HepG2 (cell line): Measurements from ENCODE around the gene ZNF79. TPM values are rescaled to one million over a fixed set of nuclear protein-coding genes. Genes with fewer than 3 reads are reported as not detected.

ENCODE experiments used
- ARNTL ChIP-seq: sonication (generic); formaldehyde crosslinking; IDR thresholded peaks from 2 replicates; pipeline ENCODE4 v1.4.0; 2020; ENCODE audit warnings: mild to moderate bottlenecking, missing genetic modification reagents
- ATF7 ChIP-seq, 2 experiments: fragments of 450-650 bp in 1 of 2; sonication (generic) in 1 of 2; formaldehyde crosslinking in 1 of 2; IDR thresholded peaks; 2 replicates each; pipeline versions ENCODE4 v1.4.0 to v1.6.1; 2016 to 2020; ENCODE audit warnings: antibody characterized with exemption in 1 of 2, mild to moderate bottlenecking in 1 of 2, missing genetic modification reagents in 1 of 2
- DMTF1 ChIP-seq: sonication (generic); formaldehyde crosslinking; IDR thresholded peaks from 2 replicates; pipeline ENCODE4 v1.4.0; 2020; ENCODE audit warnings: mild to moderate bottlenecking, missing genetic modification reagents
- FOXJ3 ChIP-seq: sonication (generic); formaldehyde crosslinking; IDR thresholded peaks from 2 replicates; pipeline ENCODE4 v1.4.0; 2020; ENCODE audit warnings: missing genetic modification reagents, mild to moderate bottlenecking, borderline replicate concordance
- JUN ChIP-seq: sonication (generic); formaldehyde crosslinking; IDR thresholded peaks from 2 replicates; pipeline ENCODE4 v1.4.0; 2020; ENCODE audit warnings: mild to moderate bottlenecking, missing genetic modification reagents
- MTA3 ChIP-seq: sonication (generic); formaldehyde crosslinking; IDR thresholded peaks from 2 replicates; pipeline ENCODE4 v1.4.0; 2020; ENCODE audit warnings: missing genetic modification reagents
- NRL ChIP-seq: sonication (generic); formaldehyde crosslinking; IDR thresholded peaks from 2 replicates; pipeline ENCODE4 v1.5.0; 2020; ENCODE audit warnings: missing genetic modification reagents, mild to moderate bottlenecking, moderate library complexity, borderline replicate concordance
- PTBP1 ChIP-seq: fragments of 200-400 bp; formaldehyde crosslinking; IDR thresholded peaks from 2 replicates; pipeline ENCODE4 v1.6.1; 2018; ENCODE audit warnings: low read length, low read depth; ENCODE audit not compliant: poor library complexity, severe bottlenecking
- RARG ChIP-seq: sonication (generic); formaldehyde crosslinking; IDR thresholded peaks from 2 replicates; pipeline ENCODE4 v1.4.0; 2020; ENCODE audit warnings: low read depth, mild to moderate bottlenecking, missing genetic modification reagents
- SRSF9 ChIP-seq: fragments of 200-400 bp; formaldehyde crosslinking; IDR thresholded peaks from 2 replicates; pipeline ENCODE4 v1.6.1; 2018; ENCODE audit warnings: borderline replicate concordance, mild to moderate bottlenecking, low read depth, low read length; ENCODE audit not compliant: insufficient read depth, poor library complexity, severe bottlenecking
- ZFP91 ChIP-seq: sonication (generic); formaldehyde crosslinking; IDR thresholded peaks from 2 replicates; pipeline ENCODE4 v1.9.0; 2022; ENCODE audit warnings: missing genetic modification reagents, mild to moderate bottlenecking, borderline replicate concordance
- ZIK1 ChIP-seq: sonication (generic); formaldehyde crosslinking; IDR thresholded peaks from 2 replicates; pipeline ENCODE4 v1.5.0; 2020; ENCODE audit warnings: mild to moderate bottlenecking, low read depth, missing genetic modification reagents, borderline replicate concordance
- ZKSCAN1 ChIP-seq: fragments of 150-350 bp; IDR thresholded peaks from 2 replicates; pipeline ENCODE4 v1.6.1; 2014; ENCODE audit warnings: low read length
- ZNF24 ChIP-seq: fragments of 450-650 bp; IDR thresholded peaks from 2 replicates; pipeline ENCODE4 v1.6.1; 2017; ENCODE audit warnings: antibody characterized with exemption, mild to moderate bottlenecking
- ZNF282 ChIP-seq: fragments of 450-650 bp; IDR thresholded peaks from 2 replicates; pipeline ENCODE4 v1.6.1; 2018; ENCODE audit not compliant: partially characterized antibody
- polyA plus RNA-seq, 8 experiments: library from polyadenylated mRNA; depleted of rRNA in 3 of 8; stranded (reverse) in 7 of 8; unstranded in 1 of 8; fragments of >200 nt; fragmentation: Illumina TruSeq in 4 of 8; extraction: Trizol in 4 of 8; gene quantifications; 2 replicates each; pipeline versions ENCODE4 v1.2.1 to v1.2.3, GENCODE V29; 2011 to 2016; ENCODE audit warnings: low read depth in 4 of 8, missing spikeins in 1 of 8, mixed read lengths in 1 of 8; ENCODE audit not compliant: insufficient read depth in 1 of 8
- total RNA-seq, 5 experiments: library from RNA; depleted of rRNA; stranded (reverse); fragments of >200 nt; fragmentation: Illumina TruSeq; extraction: Trizol; gene quantifications; 2 replicates each; pipeline ENCODE4 v1.2.3, GENCODE V29; 2016; ENCODE audit warnings: low read depth in 1 of 5
- TF ChIP-seq, protein P1 (sequence below): sonication (generic); formaldehyde crosslinking; conservative IDR thresholded peaks from 2 replicates; pipeline ENCODE4 v1.8.1; 2023; ENCODE audit warnings: missing genetic modification reagents
- TF ChIP-seq, protein P2 (sequence below): IDR thresholded peaks from 2 replicates; pipeline ENCODE4 v1.6.1; 2018; ENCODE audit warnings: missing genetic modification reagents
- TF ChIP-seq, protein P3 (sequence below): sonication (generic); formaldehyde crosslinking; IDR thresholded peaks from 2 replicates; pipeline ENCODE4 v1.8.1; 2023; ENCODE audit warnings: mild to moderate bottlenecking, missing genetic modification reagents

ZNF79 gene
- total and polyA plus RNA-seq, 2 of the 13 experiments (the other 11 are each of a cell fraction or from before 2014, with no cell fraction given) = 3.7 to 8.1 TPM

DNA sequence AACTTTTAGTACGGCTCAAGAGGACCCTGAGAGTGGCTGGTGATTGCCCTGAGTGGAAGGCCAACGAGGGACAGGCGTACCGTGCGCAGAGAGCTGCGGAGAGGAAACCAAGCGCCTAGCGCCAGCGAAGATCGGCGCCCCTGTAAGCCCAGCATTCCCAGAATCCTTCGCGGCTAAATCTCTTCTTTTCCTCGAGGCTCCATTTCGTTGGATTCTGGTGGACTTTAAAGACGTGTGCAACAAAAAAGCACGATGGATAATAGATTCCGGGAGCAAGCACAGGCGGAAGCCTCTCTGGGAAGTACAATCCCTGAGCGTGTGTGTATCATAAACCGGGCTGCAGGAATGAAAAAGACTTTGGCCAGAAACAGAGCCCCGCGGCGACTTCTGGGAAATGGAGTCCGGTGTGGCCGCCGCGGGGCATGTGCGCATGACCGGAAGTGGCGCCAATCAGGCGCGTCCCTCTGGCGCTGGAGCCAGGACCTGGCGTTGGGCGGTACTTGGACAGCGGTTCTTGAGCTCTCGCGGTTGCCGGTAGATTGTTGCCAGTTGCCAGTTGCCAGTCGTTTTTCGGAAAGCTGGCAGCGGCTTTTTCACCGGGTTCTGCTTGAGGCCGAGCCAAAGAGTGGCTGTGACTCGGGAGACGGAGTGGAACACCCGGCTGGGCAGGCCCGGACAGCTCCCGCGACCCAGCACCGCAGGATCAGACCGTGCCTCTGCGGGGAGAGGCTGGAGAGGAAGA, at the start of gene ZNF79 (continued):
- TF ChIP-seq, protein P1, sequence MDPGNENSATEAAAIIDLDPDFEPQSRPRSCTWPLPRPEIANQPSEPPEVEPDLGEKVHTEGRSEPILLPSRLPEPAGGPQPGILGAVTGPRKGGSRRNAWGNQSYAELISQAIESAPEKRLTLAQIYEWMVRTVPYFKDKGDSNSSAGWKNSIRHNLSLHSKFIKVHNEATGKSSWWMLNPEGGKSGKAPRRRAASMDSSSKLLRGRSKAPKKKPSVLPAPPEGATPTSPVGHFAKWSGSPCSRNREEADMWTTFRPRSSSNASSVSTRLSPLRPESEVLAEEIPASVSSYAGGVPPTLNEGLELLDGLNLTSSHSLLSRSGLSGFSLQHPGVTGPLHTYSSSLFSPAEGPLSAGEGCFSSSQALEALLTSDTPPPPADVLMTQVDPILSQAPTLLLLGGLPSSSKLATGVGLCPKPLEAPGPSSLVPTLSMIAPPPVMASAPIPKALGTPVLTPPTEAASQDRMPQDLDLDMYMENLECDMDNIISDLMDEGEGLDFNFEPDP (CRISPR knock-in tag) = no peak
- TF ChIP-seq ZIK1 (CRISPR knock-in tag) (0 out of 2 replicates have a peak, but pooled peaks have one; percentile 28), ZNF282 (no peak), ZKSCAN1 (no peak), SRSF9 (no peak), FOXJ3 (CRISPR knock-in tag) (no peak; the same call in 1 of the 2 replicates), MTA3 (CRISPR knock-in tag) (no peak), ARNTL (CRISPR knock-in tag) (no peak), PTBP1 (peak; percentile 13), DMTF1 (CRISPR knock-in tag) (no peak), ZNF24 (no peak), ZFP91 (CRISPR knock-in tag) (peak; percentile 86; the same call in 1 of the 2 replicates), NRL (peak; percentile 41; the same call in 1 of the 2 replicates), RARG (CRISPR knock-in tag) (no peak), JUN (no peak), ATF7 (IDR thresholded peaks at IDR 0.05) (no peak), ATF7 (CRISPR knock-in tag; IDR thresholded peaks at IDR 0.05) (0 out of 2 replicates have a peak, but pooled peaks have one; percentile 20)
- TF ChIP-seq, protein P2, sequence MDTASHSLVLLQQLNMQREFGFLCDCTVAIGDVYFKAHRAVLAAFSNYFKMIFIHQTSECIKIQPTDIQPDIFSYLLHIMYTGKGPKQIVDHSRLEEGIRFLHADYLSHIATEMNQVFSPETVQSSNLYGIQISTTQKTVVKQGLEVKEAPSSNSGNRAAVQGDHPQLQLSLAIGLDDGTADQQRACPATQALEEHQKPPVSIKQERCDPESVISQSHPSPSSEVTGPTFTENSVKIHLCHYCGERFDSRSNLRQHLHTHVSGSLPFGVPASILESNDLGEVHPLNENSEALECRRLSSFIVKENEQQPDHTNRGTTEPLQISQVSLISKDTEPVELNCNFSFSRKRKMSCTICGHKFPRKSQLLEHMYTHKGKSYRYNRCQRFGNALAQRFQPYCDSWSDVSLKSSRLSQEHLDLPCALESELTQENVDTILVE (CRISPR knock-in tag) = peak; percentile 52; the same call in 1 of the 2 replicates
- TF ChIP-seq, protein P3, sequence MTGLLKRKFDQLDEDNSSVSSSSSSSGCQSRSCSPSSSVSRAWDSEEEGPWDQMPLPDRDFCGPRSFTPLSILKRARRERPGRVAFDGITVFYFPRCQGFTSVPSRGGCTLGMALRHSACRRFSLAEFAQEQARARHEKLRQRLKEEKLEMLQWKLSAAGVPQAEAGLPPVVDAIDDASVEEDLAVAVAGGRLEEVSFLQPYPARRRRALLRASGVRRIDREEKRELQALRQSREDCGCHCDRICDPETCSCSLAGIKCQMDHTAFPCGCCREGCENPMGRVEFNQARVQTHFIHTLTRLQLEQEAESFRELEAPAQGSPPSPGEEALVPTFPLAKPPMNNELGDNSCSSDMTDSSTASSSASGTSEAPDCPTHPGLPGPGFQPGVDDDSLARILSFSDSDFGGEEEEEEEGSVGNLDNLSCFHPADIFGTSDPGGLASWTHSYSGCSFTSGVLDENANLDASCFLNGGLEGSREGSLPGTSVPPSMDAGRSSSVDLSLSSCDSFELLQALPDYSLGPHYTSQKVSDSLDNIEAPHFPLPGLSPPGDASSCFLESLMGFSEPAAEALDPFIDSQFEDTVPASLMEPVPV = peak; percentile 55; the same call in 1 of the 2 replicates
